ENCODE measurements around the gene SLC6A9.

GRCh38 chr1:44072204-44072603, 40.9 kb upstream of the SLC6A9 start:
- TF ChIP-seq FOXK2 (IDR thresholded peaks at IDR 0.05) (no peak), TARDBP (IDR thresholded peaks at IDR 0.05) (no peak), SUZ12 (IDR thresholded peaks at IDR 0.05) (no peak), CTBP1 (IDR thresholded peaks at IDR 0.05; ENCODE audit: borderline replicate concordance) (no peak), SP1 (IDR thresholded peaks at IDR 0.05) (no peak), BHLHE40 (IDR thresholded peaks at IDR 0.05; ENCODE audit: borderline replicate concordance) (no peak), HDGF (IDR thresholded peaks at IDR 0.05; ENCODE audit: borderline replicate concordance) (no peak), FOXA1 (IDR thresholded peaks at IDR 0.05) (no peak)
